HG03139 (cell line): ENCODE data around the gene CD48.

Experiments used
- ATAC-seq: cut with Tn5 transposase; IDR thresholded peaks from one replicate; pipeline ENCODE4 v1.9.1; 2021; ENCODE audit not compliant: unreplicated experiment

Gene CD48

DNA sequence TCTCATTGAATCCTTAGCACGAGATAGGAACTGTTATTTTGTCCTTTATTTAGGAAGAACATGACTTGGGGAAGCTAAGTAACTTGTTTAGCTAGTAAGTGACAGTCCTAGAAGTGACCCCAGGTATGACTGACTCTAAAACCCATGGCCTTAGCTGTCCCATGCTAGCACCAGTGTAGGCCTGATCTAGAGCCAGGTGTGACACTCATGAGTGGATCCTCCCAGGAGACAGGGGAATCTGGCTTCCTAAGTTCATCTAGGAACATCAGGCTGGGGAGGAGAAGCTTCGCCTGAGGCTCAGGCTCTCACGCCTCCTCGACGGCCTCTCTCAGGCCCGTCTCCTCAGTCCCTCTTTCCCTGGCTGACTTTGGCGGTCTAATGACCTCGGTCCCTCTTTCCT lies 31.2 kb downstream of the CD48 start:
- ATAC-seq: no peak

DNA sequence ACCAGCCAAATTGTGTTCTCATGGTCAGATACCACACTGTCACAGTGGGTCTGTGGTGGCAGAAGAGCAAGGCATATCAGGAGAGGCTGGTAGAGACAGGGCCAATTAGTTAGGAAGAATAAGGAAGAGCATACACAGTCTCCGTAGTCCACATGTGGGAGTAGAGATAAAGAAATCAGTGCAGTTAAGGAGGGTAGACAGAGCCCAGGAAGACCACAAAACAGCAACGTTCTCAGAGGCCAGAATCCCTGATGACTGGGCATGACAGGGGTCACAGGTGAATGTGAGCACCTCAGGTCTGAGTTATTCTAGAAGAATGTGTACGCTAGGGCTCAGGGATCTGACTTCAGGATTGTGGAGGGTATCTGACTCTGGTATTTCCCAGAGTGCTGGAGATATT lies 31.7 kb downstream of the CD48 start:
- no peak for ATAC-seq

DNA sequence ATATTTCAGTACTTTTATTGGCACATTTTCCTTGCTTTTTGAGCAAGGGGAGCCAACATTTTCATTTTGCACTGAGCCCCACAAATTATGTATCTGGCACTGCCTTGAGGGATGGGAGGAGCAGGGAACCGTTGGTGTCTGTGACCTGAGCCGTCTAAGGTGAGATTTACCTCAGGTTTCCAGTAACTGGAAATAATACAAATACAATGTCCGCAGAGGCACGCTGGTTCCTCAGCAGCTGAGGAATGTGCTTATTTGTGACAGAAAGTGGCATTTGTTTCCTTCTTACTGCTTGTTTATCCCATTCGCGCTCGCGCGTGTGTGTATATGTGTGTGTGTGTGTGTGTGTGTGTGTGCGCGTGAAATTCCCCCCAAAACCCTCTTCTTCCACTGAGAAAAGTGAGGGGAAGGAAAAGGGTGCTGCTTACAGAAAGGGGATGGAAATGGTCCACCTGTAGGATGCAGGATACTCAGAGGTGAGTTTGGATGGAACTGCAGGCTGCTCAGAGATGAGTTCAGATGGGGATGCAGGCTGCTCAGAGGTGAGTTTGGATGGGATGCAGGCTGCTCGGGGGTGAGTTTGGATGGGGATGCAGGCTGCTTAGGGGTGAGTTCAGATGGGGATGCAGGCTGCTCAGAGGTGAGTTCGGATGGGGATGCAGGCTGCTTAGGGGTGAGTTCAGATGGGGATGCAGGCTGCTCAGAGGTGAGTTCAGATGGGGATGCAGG lies 34.6 kb downstream of the CD48 start:
- ATAC-seq: no peak

DNA sequence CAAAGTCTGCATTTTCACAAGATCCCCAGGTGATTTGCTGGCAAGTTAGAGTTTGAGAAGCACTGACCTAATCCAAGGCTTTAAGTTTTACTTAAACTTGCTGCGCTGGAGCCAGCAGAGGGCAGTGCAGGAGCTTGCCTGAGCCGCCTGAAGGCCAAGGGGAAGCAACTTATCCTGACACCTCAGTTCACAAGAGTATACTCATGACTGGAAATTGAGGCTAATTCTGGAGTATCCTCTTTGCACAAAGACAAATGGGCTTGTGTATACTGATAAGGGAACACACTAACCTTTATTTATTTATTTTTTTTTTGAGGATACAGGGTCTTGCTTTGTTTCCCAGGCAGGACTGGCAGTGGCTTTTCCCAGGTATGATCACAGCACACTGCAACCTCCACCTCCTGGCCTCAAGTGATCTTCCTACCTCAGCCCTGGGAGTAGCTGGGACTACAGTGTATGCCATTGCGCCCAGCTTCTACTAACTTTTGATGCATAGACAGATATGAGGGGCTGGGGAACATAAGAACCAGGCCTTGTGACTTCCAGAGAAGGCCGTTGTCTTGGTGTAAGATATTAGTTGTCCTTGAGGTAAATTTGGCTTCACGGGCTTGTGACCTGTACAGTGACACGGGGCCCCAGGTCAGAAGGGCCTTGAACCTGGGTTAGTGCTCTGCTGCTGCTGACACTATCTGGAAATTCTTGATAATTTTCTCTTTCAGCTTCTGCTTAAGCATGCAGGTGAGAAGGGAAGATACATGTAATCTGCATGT lies 35.8 kb downstream of the CD48 start:
- ATAC-seq: peak; percentile 46

DNA sequence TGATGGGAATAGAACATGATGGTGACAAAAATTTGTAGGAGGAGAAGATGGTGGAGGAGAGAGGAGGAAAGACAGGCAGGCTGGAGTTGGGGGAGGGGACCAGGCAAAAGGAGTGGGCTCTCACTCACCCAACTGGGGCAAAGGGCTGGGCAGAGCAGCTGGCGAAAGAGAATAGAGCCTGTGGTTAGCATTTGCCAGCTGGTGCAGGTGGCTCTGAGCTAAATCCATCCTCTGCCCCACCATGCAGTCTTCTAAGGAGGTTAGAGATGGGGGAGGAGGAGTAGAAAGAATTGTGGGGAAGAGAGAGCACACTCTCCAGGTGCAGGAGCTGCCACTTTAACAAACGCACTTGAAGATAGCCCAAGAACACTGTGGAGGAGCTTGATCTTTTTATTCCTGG lies 37.2 kb downstream of the CD48 start:
- no peak for ATAC-seq

DNA sequence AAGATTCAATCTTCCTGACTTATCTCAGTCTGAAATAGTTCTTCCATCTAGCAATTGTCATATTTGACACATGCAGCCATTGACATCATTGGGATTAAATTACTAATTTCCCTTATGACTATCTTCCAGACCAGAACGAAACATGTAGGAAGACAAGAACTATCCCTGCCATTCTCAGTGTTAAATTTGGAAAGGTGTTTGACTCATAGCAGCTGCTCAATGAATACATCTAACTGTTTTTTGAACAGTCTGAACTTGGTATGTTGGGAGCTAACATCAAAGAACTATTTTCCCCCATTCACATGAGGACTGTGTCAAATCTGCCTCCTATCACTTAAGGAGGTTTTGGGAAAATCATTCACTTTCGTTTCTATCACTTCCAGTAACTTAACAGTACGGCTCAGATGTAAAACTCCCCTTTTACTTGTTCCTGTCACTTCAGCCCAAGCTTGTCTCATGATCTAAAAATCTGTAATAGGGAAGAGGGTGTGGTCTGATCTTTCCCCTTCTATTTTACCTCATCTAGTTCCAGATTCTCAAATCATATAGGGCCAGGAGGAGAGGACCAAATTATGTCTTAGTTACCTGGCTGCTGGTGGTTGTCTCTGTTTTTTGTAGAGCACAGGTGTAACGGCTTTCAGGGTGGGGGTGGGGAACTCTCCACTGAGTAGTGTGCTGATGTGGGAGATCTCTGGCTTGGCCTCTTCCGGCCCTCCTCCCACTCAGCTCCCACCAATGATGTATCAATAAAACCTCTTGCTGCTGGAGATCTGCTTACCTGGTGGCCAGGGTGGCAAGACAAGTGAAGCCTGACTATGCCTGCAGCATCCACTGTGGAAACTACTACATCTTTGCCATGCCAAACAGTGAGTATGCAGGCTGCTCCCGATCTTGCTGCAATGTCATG lies 38.6 kb downstream of the CD48 start:
- ATAC-seq: no peak

DNA sequence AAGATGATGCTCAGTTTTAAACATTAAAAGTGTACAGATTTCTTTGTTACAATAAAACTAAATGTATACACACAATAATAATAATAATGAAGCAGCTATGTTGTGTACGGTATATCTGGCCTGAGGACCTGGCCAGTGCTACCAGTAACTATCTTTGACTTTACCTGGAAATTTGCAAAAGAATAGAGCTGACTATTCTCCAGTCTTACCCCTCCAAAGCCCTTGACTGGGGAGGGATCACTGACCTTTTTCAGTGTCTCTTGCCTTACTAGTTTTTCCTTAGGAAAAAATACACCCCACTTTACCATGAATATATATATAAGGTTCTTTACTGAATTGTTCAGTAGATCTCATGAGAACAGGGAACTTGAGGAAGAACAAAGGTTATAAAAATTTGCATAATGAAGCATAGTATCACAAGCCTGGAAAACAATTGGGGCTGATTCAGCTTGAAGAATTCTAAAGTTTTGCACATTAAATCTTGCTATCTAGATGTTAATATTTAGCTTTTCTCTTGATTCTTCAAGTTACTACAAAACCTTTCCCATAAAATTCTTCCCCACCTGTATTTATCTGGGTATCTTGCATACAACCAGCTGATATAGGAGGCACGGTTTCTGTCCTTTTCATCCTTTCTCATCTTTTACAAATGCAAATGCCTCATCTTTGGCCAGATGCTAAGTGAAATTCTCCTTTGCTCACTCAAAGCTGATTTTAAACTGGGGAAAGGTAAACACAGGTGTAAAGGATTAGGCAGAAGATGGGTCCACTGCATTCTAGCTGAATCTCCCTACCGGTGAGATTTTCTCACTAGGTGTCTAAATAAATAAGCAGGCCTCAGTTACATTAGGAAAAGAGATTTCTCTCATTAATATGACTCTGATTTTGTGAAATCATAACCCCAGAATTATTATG lies 39.8 kb downstream of the CD48 start:
- ATAC-seq: no peak

DNA sequence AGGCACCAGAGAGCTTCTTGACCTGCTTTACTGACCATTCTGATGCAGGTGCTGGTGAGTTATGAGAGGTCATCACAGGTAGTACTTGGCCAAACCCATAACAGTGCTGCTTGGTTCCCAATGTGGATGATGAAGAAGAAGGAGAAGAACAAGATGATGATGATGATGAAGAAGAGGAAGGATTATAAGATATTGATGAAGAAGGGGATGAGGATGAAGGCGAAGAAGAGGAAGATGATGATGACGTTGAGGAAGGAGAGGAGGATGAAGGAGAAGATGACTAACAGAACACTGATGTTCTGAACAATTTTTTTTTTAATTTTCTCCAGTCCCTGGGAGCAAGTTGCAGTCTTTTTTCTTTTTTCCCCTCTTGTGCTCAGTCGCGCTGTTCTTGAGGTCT lies 40.9 kb downstream of the CD48 start:
- ATAC-seq: no peak

DNA sequence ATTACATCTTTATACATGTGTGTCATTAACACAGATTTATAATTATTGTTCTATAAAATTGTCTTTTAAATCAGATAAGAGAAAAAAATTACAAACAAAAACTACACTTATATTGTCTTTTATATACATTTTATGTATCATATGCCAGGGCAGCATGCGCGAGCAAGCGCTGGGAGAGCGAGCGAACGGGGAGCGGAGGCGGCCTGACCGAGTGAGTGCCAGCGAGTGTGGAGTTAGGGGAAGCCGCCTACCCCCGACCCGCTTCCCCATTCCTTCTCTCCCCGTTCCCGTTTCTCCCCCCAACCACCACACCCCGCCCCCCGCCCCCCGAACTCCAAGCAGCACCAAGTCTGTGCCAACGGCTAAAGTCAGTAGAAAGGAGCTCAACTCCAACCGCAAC lies 41.8 kb downstream of the CD48 start:
- no peak for ATAC-seq

DNA sequence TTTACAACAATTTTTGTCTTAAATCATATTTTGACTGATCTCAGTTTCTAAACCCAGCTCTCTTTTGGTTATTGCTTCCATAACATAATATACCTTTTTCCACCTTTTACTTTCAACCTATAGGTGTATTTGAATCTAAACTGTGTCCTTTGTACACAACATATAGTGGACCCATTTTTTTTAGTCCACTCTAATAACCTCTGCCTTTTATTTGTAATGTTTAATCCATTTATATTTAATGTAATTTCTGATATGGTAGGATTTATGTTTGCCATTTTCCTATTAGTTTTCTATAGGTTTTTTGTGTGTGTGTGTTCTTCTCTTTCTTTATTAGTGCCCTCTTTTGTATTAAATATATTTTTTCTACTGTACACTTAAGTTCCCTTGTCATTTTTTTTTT lies 42.3 kb downstream of the CD48 start:
- ATAC-seq: no peak

DNA sequence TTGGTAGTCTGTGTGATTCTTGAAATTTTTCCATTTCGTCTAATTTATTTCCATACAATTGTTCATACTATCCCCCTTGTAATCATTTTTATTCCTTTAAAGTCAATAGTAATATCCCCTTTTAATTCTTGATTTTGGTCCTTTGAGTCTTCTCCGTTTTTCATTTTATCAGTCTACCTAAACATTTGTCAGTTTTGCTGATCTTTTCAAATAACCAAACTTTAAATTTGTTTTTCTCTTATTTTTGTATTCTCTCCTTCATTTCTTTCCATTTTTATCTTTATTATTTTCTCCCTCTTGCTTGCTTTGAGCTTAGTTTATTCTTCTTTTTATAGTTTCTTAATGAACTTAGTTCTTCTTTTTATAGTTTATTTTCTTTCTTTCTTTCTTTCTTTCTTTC lies 43.7 kb downstream of the CD48 start:
- ATAC-seq: no peak

DNA sequence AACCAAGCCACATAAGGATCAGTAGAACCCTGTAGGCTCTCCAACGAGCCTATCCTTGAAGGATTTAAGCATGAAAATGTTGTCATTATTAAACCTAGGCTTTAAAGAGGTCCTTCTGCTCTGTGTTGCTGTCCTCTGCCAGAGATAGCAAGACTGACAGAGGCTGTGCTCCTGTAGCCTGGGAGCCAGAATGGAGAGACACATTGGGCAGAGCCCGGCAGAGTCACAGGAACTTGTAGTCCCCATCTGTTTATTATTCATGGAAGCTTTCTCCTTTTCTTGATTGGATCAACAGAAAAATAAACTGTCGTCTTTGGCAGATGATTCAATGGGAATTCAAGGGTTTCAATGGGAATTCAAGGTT lies 45.6 kb downstream of the CD48 start:
- ATAC-seq: no peak

DNA sequence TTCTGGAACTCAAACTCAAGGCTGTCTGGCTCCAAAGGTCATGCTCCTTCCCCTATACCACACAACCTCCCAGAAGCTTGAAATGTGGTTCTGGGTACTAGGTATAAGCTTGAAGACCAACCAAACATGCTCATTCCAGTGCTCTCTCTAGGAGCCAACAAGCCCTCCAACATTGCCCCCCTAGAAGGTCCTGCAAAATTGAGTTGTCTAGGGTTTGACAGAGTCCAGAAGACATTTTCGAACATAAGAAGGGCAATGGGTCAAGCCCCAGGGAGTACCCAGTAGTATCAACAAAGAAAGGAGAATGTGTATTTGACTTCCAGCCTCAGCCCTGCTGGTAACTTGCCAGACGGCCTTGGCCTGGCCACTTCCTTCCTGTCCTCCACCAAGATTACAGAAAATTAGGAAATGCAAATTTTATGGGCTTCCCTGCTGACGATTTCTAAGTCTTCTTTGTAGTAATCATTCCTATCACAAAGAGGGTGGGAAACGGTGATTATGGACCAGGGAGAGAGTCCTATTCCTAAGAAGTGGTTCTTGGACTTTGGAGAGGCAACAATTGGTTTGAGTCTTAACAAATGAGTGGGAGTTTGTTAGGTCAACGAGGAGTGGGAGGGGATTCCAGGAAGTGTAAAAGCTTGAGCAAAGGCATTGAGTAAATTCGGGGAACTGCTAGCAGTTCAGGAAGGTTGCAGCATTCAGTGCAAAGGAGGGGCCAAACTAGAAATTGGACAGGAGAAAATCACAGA lies 46.1 kb downstream of the CD48 start:
- no peak for ATAC-seq

DNA sequence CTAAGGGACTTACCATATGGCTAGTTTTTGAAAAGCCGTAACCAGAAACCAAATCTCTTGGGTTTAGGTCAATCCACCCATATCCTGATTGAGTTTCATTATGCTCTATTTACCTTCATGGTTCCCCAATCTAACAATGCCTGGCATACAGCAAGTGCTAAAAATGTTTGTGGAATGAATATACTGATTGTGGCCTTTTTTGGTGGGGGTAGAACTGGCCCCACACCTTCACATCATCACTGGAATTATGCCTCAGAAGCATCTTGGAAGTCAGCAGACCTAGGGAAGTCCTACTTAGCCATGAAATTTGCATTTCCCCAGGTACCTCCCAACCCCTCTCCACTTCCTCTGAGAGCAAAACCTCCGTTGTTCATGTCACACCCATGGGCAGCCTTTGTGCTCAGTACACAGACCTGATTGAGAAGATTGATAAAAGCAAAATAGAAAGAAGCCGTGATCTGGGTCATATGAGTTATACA lies 47.0 kb downstream of the CD48 start:
- peak; percentile 63 for ATAC-seq

DNA sequence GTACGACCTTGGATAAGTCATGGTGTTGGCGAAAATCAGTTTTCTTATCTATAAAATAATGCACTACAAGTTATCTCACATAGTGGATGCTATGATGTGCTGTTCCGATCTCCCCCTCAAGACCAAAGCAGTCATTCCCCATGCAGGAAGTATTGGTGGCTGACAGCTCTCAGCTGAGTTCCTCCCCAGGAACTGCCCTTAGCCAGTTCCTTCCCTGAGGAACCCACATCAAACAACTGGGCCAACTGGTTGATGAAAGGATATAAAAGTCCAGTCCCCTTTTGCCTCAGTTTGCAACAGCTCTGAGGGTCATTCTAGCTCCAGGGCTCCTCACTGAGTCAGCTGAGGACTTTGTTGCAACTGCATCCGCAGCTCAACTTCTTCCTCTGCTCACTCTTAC lies 48.7 kb downstream of the CD48 start:
- ATAC-seq: no peak

DNA sequence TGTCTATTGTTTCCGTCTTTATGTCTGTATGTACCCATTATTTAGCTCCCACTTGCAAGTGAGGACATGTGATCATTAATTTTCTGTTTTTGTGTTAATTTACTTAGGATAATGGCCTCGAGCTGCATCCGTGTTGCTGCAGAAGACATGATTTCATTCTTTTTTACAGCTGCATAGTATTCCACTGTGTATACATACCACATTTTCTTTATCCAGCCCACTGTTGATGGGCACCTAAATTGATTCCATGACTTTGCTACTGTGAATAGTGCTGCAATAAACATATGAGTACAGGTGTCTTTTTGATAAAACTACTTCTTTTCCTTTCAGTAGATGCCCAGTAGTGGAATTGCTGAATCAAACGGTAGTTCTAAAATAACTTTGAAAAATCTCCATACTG lies 52.1 kb downstream of the CD48 start:
- ATAC-seq: no peak

DNA sequence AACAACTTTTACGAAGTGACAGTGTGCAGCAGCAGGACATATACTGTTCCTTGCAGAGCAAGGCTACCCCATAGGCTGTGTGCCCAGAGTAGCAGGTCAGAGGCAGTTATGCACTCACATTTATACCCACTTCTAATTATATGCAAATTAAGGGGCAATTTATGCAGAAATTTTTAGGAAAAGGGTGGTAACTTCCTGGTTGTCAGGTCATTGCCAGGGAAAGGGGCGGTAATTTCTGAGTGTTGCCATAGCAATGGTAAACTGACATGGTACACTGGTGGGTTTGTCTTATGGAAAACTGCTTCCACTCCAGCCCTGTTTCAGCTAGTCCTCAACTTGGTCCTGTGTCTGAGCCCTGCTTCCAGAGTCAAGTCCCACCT lies 52.8 kb downstream of the CD48 start:
- ATAC-seq: no peak

DNA sequence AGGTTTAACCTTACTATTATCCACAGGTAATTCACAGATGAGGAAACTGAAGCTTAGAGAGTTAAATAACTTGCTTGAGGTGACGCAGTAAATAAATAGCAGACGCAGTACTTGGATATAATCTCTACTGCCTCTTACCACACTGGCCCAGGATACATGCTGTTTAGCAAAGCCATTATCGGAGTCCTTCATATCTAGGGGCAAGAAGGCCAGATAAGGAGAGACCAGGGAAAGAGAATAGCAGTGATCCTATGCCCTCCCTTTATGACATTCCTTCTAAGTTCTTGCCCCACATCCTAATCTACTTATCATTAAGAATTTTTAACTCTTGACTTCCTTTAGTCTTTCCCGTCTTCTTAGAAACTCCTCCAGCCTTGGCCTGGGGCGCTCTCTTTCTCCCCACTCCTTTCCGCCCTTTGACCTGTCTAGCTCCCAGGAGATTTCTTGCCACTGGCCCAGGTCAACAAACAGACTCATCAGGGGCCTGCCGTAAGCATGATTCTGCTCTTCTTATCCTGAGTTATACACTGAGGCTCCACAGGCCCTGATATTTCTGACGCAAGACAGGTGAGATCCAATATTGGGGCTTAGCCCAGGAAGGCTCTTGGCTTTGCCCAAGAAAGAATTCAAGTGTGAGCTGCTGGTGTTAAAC lies 53.3 kb downstream of the CD48 start:
- ATAC-seq: no peak

DNA sequence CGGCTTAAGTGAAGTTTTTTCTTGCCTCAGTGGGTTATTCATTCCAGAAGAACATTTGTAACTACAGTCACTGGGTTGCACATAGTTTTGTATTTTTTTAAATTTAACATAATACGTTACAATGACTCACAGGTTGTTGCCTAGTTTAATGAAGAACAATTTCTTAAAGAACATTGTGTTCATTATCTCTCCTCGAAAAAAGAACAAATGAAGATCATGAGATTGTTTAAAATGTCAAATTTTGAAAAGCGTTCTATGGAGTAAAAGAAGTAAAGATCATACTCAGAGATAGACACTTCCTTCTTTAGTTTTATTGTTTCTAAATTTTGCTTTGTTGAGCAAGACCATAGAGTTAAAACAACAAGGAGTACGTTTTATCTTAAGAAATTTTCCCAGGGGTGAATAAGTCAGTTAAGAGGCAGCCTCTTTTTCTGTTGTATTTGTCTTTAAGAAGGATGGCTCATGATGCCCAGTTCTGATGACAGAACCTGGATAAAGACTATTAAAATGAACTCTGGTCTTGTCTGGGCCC lies 54.3 kb downstream of the CD48 start:
- no peak for ATAC-seq
